H9 (cell line): ENCODE measurements around the gene TBX1. TPM values are rescaled to one million over a fixed set of nuclear protein-coding genes. Genes with fewer than 3 reads are reported as not detected.

Experiments used
- DNase-seq: peaks from one replicate; pipeline ENCODE4 v3.0.0-alpha.2; 2017
- H2AFZ ChIP-seq: one replicate; pipeline ENCODE4 v1.6.1; 2013; ENCODE audit warnings: mild to moderate bottlenecking, low read length, control low read depth, moderate library complexity
- H2AK5ac ChIP-seq: 2 replicates; pipeline ENCODE4 v1.6.1; 2013; ENCODE audit warnings: low read length, control low read depth, mixed read lengths; ENCODE audit not compliant: insufficient read length
- H2BK120ac ChIP-seq: one replicate; pipeline ENCODE4 v1.6.1; 2013; ENCODE audit warnings: low read depth, mild to moderate bottlenecking, low read length, control low read depth, inconsistent platforms; ENCODE audit not compliant: poor library complexity, severe bottlenecking
- H2BK12ac ChIP-seq: 2 replicates; pipeline ENCODE4 v1.6.1; 2013; ENCODE audit warnings: low read length, control low read depth, mixed read lengths, low read depth; ENCODE audit not compliant: insufficient read length
- H2BK15ac ChIP-seq: 2 replicates; pipeline ENCODE4 v1.6.1; 2013; ENCODE audit warnings: low read depth, low read length, control low read depth
- H2BK20ac ChIP-seq: one replicate; pipeline ENCODE4 v1.6.1; 2013; ENCODE audit warnings: low read depth, mild to moderate bottlenecking, low read length, control low read depth, inconsistent platforms; ENCODE audit not compliant: poor library complexity, severe bottlenecking
- H2BK5ac ChIP-seq: 2 replicates; pipeline ENCODE4 v1.6.1; 2013; ENCODE audit warnings: low read length, control low read depth, mixed read lengths; ENCODE audit not compliant: insufficient read length
- H3K14ac ChIP-seq: 2 replicates; pipeline ENCODE4 v1.6.1; 2013; ENCODE audit warnings: low read length, control low read depth; ENCODE audit not compliant: insufficient read depth
- H3K18ac ChIP-seq: 2 replicates; pipeline ENCODE4 v1.6.1; 2013; ENCODE audit warnings: low read depth, mild to moderate bottlenecking, mixed read lengths, low read length, control low read depth; ENCODE audit not compliant: insufficient read length
- H3K23ac ChIP-seq: 2 replicates; pipeline ENCODE4 v1.6.1; 2013; ENCODE audit warnings: low read length, control low read depth, mixed read lengths, low read depth; ENCODE audit not compliant: insufficient read length
- H3K23me2 ChIP-seq: 2 replicates; pipeline ENCODE4 v1.6.1; 2013; ENCODE audit warnings: low read depth, mild to moderate bottlenecking, mixed read lengths, low read length, control low read depth; ENCODE audit not compliant: insufficient read length, poor library complexity, severe bottlenecking
- H3K27ac ChIP-seq: 2 replicates; pipeline ENCODE4 v1.5.1; 2013; ENCODE audit warnings: low read length, control low read depth, mixed read lengths, low read depth; ENCODE audit not compliant: insufficient read length
- H3K27me3 ChIP-seq: 2 replicates; pipeline ENCODE4 v1.6.1; 2013; ENCODE audit warnings: low read length, control low read depth, inconsistent platforms; ENCODE audit not compliant: insufficient read depth
- H3K4ac ChIP-seq: 2 replicates; pipeline ENCODE4 v1.6.1; 2013; ENCODE audit warnings: low read depth, mild to moderate bottlenecking, control low read depth, inconsistent platforms, low read length, moderate library complexity
- H3K4me1 ChIP-seq: 2 replicates; pipeline ENCODE4 v1.6.1; 2013; ENCODE audit warnings: low read length, control low read depth, inconsistent platforms; ENCODE audit not compliant: insufficient read depth
- H3K4me2 ChIP-seq: 2 replicates; pipeline ENCODE4 v1.6.1; 2013; ENCODE audit warnings: low read length, control low read depth, mixed read lengths; ENCODE audit not compliant: insufficient read length, insufficient read depth
- H3K56ac ChIP-seq: 2 replicates; pipeline ENCODE4 v1.6.1; 2013; ENCODE audit warnings: low read depth, mild to moderate bottlenecking, mixed read lengths, low read length, control low read depth; ENCODE audit not compliant: insufficient read length
- H3K79me1 ChIP-seq: 2 replicates; pipeline ENCODE4 v1.6.1; 2013; ENCODE audit warnings: low read depth, mild to moderate bottlenecking, moderate library complexity, low read length, control low read depth, inconsistent platforms; ENCODE audit not compliant: insufficient read depth, poor library complexity, severe bottlenecking
- H3K79me2 ChIP-seq: 2 replicates; pipeline ENCODE4 v1.6.1; 2013; ENCODE audit warnings: low read length, control low read depth, inconsistent platforms; ENCODE audit not compliant: insufficient read depth
- H3K9ac ChIP-seq: 2 replicates; pipeline ENCODE4 v1.6.1; 2013; ENCODE audit warnings: low read length, control low read depth, mixed read lengths; ENCODE audit not compliant: insufficient read length; ENCODE audit errors: extremely low read depth
- H3K9me3 ChIP-seq: one replicate; pipeline ENCODE4 v1.6.1; 2013; ENCODE audit warnings: low read depth, low read length, inconsistent platforms; ENCODE audit not compliant: control insufficient read depth
- H3T11ph ChIP-seq: one replicate; pipeline ENCODE4 v1.6.1; 2013; ENCODE audit warnings: mild to moderate bottlenecking, low read length, control low read depth, inconsistent platforms
- H4K20me1 ChIP-seq: one replicate; pipeline ENCODE4 v1.6.1; 2013; ENCODE audit not compliant: control insufficient read depth, insufficient read length, insufficient read depth
- H4K5ac ChIP-seq: 2 replicates; pipeline ENCODE4 v1.6.1; 2013; ENCODE audit warnings: low read depth, mild to moderate bottlenecking, mixed read lengths, low read length, control low read depth; ENCODE audit not compliant: insufficient read length
- H4K8ac ChIP-seq: replicated peaks from 2 replicates; pipeline ENCODE4 v1.6.1; 2013; ENCODE audit warnings: low read length, control low read depth, mixed read lengths, low read depth; ENCODE audit not compliant: insufficient read length
- H4K91ac ChIP-seq: 2 replicates; pipeline ENCODE4 v1.6.1; 2013; ENCODE audit warnings: low read depth, mild to moderate bottlenecking, moderate library complexity, mixed read lengths, low read length, control low read depth; ENCODE audit not compliant: insufficient read length
- H3K27ac Mint-ChIP-seq, 3 experiments: 2 replicates in 2 of 3; 3 replicates in 1 of 3; pipeline ENCODE4 v1.8.0; 2020 to 2021; ENCODE audit warnings: mixed read lengths in 3 of 3, mild to moderate bottlenecking in 1 of 3, moderate library complexity in 1 of 3
- H3K27me3 Mint-ChIP-seq: 2 replicates; pipeline ENCODE4 v1.8.0; 2021; ENCODE audit warnings: low read depth, mild to moderate bottlenecking, moderate library complexity, mixed read lengths
- H3K36me3 Mint-ChIP-seq, 3 experiments: 2 replicates in 2 of 3; 3 replicates in 1 of 3; pipeline ENCODE4 v1.8.0; 2020 to 2021; ENCODE audit warnings: low read depth in 3 of 3, mixed read lengths in 3 of 3; ENCODE audit not compliant: insufficient read depth in 1 of 3
- H3K4me1 Mint-ChIP-seq, 2 experiments: 2 replicates each; pipeline ENCODE4 v1.8.0; 2020; ENCODE audit warnings: mixed read lengths in 2 of 2
- H3K4me3 Mint-ChIP-seq, 2 experiments: 2 replicates in 1 of 2; 3 replicates in 1 of 2; pipeline ENCODE4 v1.8.0; 2020 to 2021; ENCODE audit warnings: mild to moderate bottlenecking in 2 of 2, mixed read lengths in 2 of 2, moderate library complexity in 1 of 2
- H3K9me3 Mint-ChIP-seq, 2 experiments: 2 replicates in 1 of 2; 3 replicates in 1 of 2; pipeline ENCODE4 v1.8.0; 2020; ENCODE audit warnings: mild to moderate bottlenecking in 2 of 2, mixed read lengths in 2 of 2, moderate library complexity in 1 of 2
- CTCF ChIP-seq: fragments of 200-600 bp; sonication (generic); conservative IDR thresholded peaks from 3 replicates; pipeline ENCODE4 v1.8.0; 2021; ENCODE audit warnings: antibody characterized with exemption, mild to moderate bottlenecking
- WGBS: extraction: QIAGEN DNeasy Blood & Tissue Kit; methylation state at CpG from one replicate; pipeline ENCODE4 v1.1.7; 2013; ENCODE audit warnings: missing lambda C conversion rate, low lambda C conversion rate, mixed read lengths; ENCODE audit not compliant: insufficient read length; ENCODE audit errors: extremely low coverage; 5-methylcytosine and 5-hydroxymethylcytosine counted together
- total RNA-seq: library from RNA; stranded (reverse); gene quantifications from 2 replicates; pipeline ENCODE4 v1.2.1, GENCODE V29; 2021

TBX1 gene
- total RNA-seq, 1 experiment from 2014 or later, result 2.2 TPM

DNA sequence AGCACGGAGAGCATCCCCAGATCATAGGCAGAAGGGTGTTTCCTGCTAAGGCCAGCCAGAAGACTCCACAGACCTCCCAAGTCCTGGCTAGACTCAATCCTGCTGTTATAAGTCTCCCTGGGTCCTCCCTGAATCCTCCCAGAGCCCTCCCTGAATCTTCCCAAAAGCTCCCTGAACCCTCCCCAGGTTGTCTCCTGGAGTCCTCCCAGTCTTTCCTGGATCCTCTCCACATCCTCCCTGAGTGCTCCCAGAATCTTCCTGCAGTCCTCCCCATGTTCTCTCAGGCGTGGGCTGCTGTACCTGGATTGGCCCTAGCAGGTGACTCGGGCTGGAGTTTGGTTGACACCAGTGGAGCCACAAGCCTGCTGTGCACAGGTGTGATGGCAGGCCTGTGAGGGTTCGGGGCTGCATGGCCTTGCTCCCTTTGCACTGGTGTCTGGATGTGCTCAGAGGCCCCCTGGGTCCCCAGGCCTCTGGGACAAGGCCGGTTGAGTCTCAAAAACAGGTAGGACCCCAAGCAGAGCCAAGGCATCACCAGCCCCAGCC, 25.7 kb upstream of the TBX1 start:
- Histone ChIP-seq H3K27ac (no peak overlapping the region), H4K20me1 (no peaks in the 10 kb centered on the region), H2BK20ac (no peak overlapping the region), H2BK12ac (no peak overlapping the region), H3K27me3 (no peaks in the 10 kb centered on the region), H3K4ac (no peak overlapping the region), H2BK120ac (no peak overlapping the region), H3K18ac (no peak overlapping the region), H3K4me2 (no peak overlapping the region), H3K79me2 (no peaks in the 10 kb centered on the region), H3K23me2 (peaks cover 2% of the 10 kb centered on the region), H4K8ac (no peak overlapping the region), H3K79me1 (no peaks in the 10 kb centered on the region), H3K14ac (no peak overlapping the region), H2BK5ac (no peak overlapping the region), H2AK5ac (no peak overlapping the region), H3K4me1 (no peaks in the 10 kb centered on the region), H3K56ac (no peak overlapping the region), H4K5ac (no peak overlapping the region), H3T11ph (no peak overlapping the region), H2BK15ac (no peak overlapping the region), H3K23ac (no peak overlapping the region), H3K9me3 (no peaks in the 10 kb centered on the region), H2AFZ (no peak overlapping the region), H4K91ac (no peak overlapping the region), H3K9ac (no peak overlapping the region)
- H3K27me3 Mint-ChIP-seq, result peaks cover 19% of the 10 kb centered on the region
- no peak for TF ChIP-seq CTCF
- WGBS, result no CpG with 5 or more reads among the region's 5 CpGs
- H3K4me1 Mint-ChIP-seq, result peaks cover 6 to 9% of the 10 kb centered on the region in 2 experiments
- no peaks in the 10 kb centered on the region for H3K36me3 Mint-ChIP-seq
- no peak overlapping the region for H3K27ac Mint-ChIP-seq
- H3K9me3 Mint-ChIP-seq, result no peaks in the 10 kb centered on the region
- no peak for DNase-seq
- no peak overlapping the region for H3K4me3 Mint-ChIP-seq
